Measurements from ENCODE around the gene HPS1.

Gene HPS1

GRCh38 chr10:98394851-98395440 lies 51.8 kb downstream of the HPS1 start:
- H3K4me1 ChIP-seq (ENCODE audit: low read length) = no peaks in the 10 kb centered on the region
- H3F3A ChIP-seq (ENCODE audit: insufficient read depth, low read length) = no peaks in the 10 kb centered on the region
- H3K27ac ChIP-seq (ENCODE audit: low read length) = no peak overlapping the region
- H4K20me1 ChIP-seq (ENCODE audit: insufficient read depth, low read length) = no peaks in the 10 kb centered on the region
- H3K36me3 ChIP-seq (replicated peaks; ENCODE audit: insufficient read depth, low read length) = no peaks in the 10 kb centered on the region
- no peak overlapping the region for H3K9ac ChIP-seq (ENCODE audit: low read length)
- no peaks in the 10 kb centered on the region for H3K9me3 ChIP-seq (replicated peaks; ENCODE audit: insufficient read depth, low read length)
- no peak for DNase-seq
- H2AFZ ChIP-seq (ENCODE audit: low read length) = no peak overlapping the region
- H3K9me2 ChIP-seq (replicated peaks; ENCODE audit: insufficient read depth, low read length) = no peaks in the 10 kb centered on the region
- no peaks in the 10 kb centered on the region for H3K79me2 ChIP-seq (ENCODE audit: low read length)
- no peak overlapping the region for H3K4me3 ChIP-seq (ENCODE audit: low read length)
- TF ChIP-seq CTCF (IDR thresholded peaks at IDR 0.05; ENCODE audit: low read length) = no peak
- TF ChIP-seq EZH2 (optimal IDR thresholded peaks at IDR 0.05; ENCODE audit: low read depth, low read length) = no peak
- no peak for TF ChIP-seq EZH2phosphoT487 (IDR thresholded peaks at IDR 0.05; ENCODE audit: low read length)
- H3K27me3 ChIP-seq (replicated peaks; ENCODE audit: insufficient read depth, low read length) = no peaks in the 10 kb centered on the region
- H3K4me2 ChIP-seq (ENCODE audit: low read depth, low read length) = no peak overlapping the region

DNA sequence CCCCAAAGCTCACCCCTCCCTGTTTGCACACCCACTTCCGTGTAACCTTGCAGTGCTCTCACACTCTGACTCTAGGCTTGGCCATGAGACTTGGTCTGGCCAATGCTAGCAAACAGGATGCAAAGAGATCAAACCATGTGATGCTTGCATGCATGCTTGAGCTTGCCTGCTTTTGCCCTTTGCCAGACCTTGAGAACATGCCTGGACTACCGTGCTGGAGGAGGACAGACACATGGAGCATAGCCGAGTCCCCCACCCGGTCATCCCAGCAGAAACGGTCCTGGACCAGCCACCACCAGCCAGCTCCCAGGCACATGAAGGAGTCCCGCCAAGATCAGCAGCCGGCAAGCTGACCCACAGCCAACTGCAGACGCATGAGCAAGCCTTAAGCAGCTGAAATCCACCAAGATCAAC lies 55.1 kb downstream of the HPS1 start:
- no peak for DNase-seq

DNA sequence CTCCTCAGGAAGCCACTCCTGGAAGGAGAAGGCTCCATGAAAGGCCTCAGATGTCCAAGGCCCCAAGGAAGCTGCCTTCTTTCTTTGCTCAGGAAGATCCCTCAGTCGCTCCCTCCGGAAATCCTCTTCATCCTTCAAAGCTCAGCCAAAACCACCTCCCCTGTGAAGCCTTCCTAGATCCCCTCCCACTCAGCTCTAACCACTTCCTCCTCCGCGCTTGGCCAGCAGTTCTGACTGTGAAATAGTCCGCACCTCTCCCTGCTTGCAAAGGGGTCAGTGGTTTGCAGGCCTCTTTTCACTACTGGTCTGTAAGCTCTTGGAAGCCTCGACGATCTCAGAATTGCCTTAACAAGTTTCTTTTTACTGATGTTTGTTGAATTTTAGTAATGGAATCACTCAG lies 55.7 kb downstream of the HPS1 start:
- Histone ChIP-seq H3K4me3 (ENCODE audit: low read length) (no peak overlapping the region), H3K9me3 (replicated peaks; ENCODE audit: insufficient read depth, low read length) (no peaks in the 10 kb centered on the region), H3K27me3 (replicated peaks; ENCODE audit: insufficient read depth, low read length) (no peaks in the 10 kb centered on the region), H3K4me1 (ENCODE audit: low read length) (no peaks in the 10 kb centered on the region), H3K4me2 (ENCODE audit: low read depth, low read length) (no peak overlapping the region), H2AFZ (ENCODE audit: low read length) (no peak overlapping the region), H3K27ac (ENCODE audit: low read length) (no peak overlapping the region), H3F3A (ENCODE audit: insufficient read depth, low read length) (no peaks in the 10 kb centered on the region), H3K9me2 (replicated peaks; ENCODE audit: insufficient read depth, low read length) (no peaks in the 10 kb centered on the region), H3K79me2 (ENCODE audit: low read length) (no peaks in the 10 kb centered on the region), H4K20me1 (ENCODE audit: insufficient read depth, low read length) (no peaks in the 10 kb centered on the region), H3K36me3 (replicated peaks; ENCODE audit: insufficient read depth, low read length) (no peaks in the 10 kb centered on the region), H3K9ac (ENCODE audit: low read length) (no peak overlapping the region)
- DNase-seq = no peak
- no peak for TF ChIP-seq EZH2 (optimal IDR thresholded peaks at IDR 0.05; ENCODE audit: low read depth, low read length)
- TF ChIP-seq CTCF (IDR thresholded peaks at IDR 0.05; ENCODE audit: low read length) = no peak
- no peak for TF ChIP-seq EZH2phosphoT487 (IDR thresholded peaks at IDR 0.05; ENCODE audit: low read length)

More for the DNA sequence above, 55.1 kb downstream of the HPS1 start:
- H4K20me1 ChIP-seq (ENCODE audit: insufficient read depth, low read length) = no peaks in the 10 kb centered on the region
- no peaks in the 10 kb centered on the region for H3K79me2 ChIP-seq (ENCODE audit: low read length)
- H3K4me3 ChIP-seq (ENCODE audit: low read length) = no peak overlapping the region
- H3F3A ChIP-seq (ENCODE audit: insufficient read depth, low read length) = no peaks in the 10 kb centered on the region
- H3K9me2 ChIP-seq (replicated peaks; ENCODE audit: insufficient read depth, low read length) = no peaks in the 10 kb centered on the region
- H2AFZ ChIP-seq (ENCODE audit: low read length) = no peak overlapping the region
- no peaks in the 10 kb centered on the region for H3K27me3 ChIP-seq (replicated peaks; ENCODE audit: insufficient read depth, low read length)
- no peaks in the 10 kb centered on the region for H3K4me1 ChIP-seq (ENCODE audit: low read length)
- H3K4me2 ChIP-seq (ENCODE audit: low read depth, low read length) = no peak overlapping the region
- H3K9ac ChIP-seq (ENCODE audit: low read length) = no peak overlapping the region
- no peaks in the 10 kb centered on the region for H3K9me3 ChIP-seq (replicated peaks; ENCODE audit: insufficient read depth, low read length)
- no peaks in the 10 kb centered on the region for H3K36me3 ChIP-seq (replicated peaks; ENCODE audit: insufficient read depth, low read length)
- no peak for TF ChIP-seq EZH2phosphoT487 (IDR thresholded peaks at IDR 0.05; ENCODE audit: low read length)
- no peak for TF ChIP-seq CTCF (IDR thresholded peaks at IDR 0.05; ENCODE audit: low read length)
- TF ChIP-seq EZH2 (optimal IDR thresholded peaks at IDR 0.05; ENCODE audit: low read depth, low read length) = no peak
- no peak overlapping the region for H3K27ac ChIP-seq (ENCODE audit: low read length)

Measured in MM.1S (cell line).